Endothelial cell of coronary artery (primary cell): Measurements from ENCODE around the gene RMC1. TPM values are rescaled to one million over a fixed set of nuclear protein-coding genes. Genes with fewer than 3 reads are reported as not detected.

Experiments
- total RNA-seq: library from RNA; depleted of rRNA; stranded (reverse); fragments of >200 nt; gene quantifications from 2 replicates; pipeline ENCODE4 v1.2.3, GENCODE V29; 2014

The RMC1 gene
- total RNA-seq = 19.3 and 23.3 TPM in 2 replicates

GRCh38 chr18:23503038-23503962 lies at the start of gene RMC1:
Gene RMC1, plus strand, starts transcription at chr18:23503511. Its CDS starts 108 bp downstream, at chr18:23503619.

Other genes with a start within 250 kb of the RMC1 start
- gene RIOK3, start 50.2 kb upstream of the RMC1 start, total RNA-seq = 51.3 and 76.0 TPM in 2 replicates
- 24.7 and 33.8 TPM in 2 replicates for gene NPC1, start 83.0 kb downstream of the RMC1 start, total RNA-seq
- 0.27 and 0.85 TPM in 2 replicates for gene ANKRD29, start 159.4 kb downstream of the RMC1 start, total RNA-seq
- gene LAMA3, start 185.9 kb downstream of the RMC1 start, total RNA-seq = 3.0 and 3.1 TPM in 2 replicates